ENCODE measurements around the gene GPR137B. TPM values are rescaled to one million over a fixed set of nuclear protein-coding genes. Genes with fewer than 3 reads are reported as not detected.
"Not testable (repeated sequence)": the region's sequence is repeated elsewhere in the genome, so short reads cannot be mapped to it uniquely, and the experiment has no call there.

GPR137B gene
- total RNA-seq, 1 experiment from 2014 or later = 5.3 TPM

- DNase-seq (ENCODE audit: low spot score) = no peak
These were observed 1.7 kb downstream of the GPR137B start for GRCh38 chr1:236144033-236144432.

GRCh38 chr1:236144446-236145150 lies 2.3 kb downstream of the GPR137B start:
- DNase-seq (ENCODE audit: low spot score) = no peak

GRCh38 chr1:236147068-236147467 lies 4.7 kb downstream of the GPR137B start:
- DNase-seq (ENCODE audit: low spot score) = no peak

GRCh38 chr1:236147521-236148469 lies 5.5 kb downstream of the GPR137B start:
- no peak for DNase-seq (ENCODE audit: low spot score)

- no peak for DNase-seq (ENCODE audit: low spot score)
These were observed 6.1 kb downstream of the GPR137B start for GRCh38 chr1:236148470-236148845.

GRCh38 chr1:236149003-236149595 lies 6.8 kb downstream of the GPR137B start:
- no peak for DNase-seq (ENCODE audit: low spot score)

GRCh38 chr1:236149696-236150228 lies 7.4 kb downstream of the GPR137B start:
- no peak for DNase-seq (ENCODE audit: low spot score)

- DNase-seq (ENCODE audit: low spot score) = no peak
These were observed 8.1 kb downstream of the GPR137B start for GRCh38 chr1:236150311-236150955.

GRCh38 chr1:236150986-236151385 lies 8.6 kb downstream of the GPR137B start:
- DNase-seq (ENCODE audit: low spot score) = no peak

GRCh38 chr1:236151739-236152424 lies 9.5 kb downstream of the GPR137B start:
- DNase-seq (ENCODE audit: low spot score) = no peak

GRCh38 chr1:236154126-236154525 lies 11.8 kb downstream of the GPR137B start:
- no peak for DNase-seq (ENCODE audit: low spot score)

- DNase-seq (ENCODE audit: low spot score) = no peak
These were observed 12.5 kb downstream of the GPR137B start for GRCh38 chr1:236154671-236155398.

GRCh38 chr1:236155399-236155767 lies 13.0 kb downstream of the GPR137B start:
- no peak for DNase-seq (ENCODE audit: low spot score)

GRCh38 chr1:236155841-236156503 lies 13.6 kb downstream of the GPR137B start:
- no peak for DNase-seq (ENCODE audit: low spot score)

GRCh38 chr1:236156512-236157208 lies 14.3 kb downstream of the GPR137B start:
- DNase-seq (ENCODE audit: low spot score) = no peak

GRCh38 chr1:236158072-236158471 lies 15.7 kb downstream of the GPR137B start:
- DNase-seq (ENCODE audit: low spot score) = not testable (repeated sequence)

GRCh38 chr1:236158719-236159118 lies 16.4 kb downstream of the GPR137B start:
- no peak for DNase-seq (ENCODE audit: low spot score)

- DNase-seq (ENCODE audit: low spot score) = no peak
These were observed 17.6 kb downstream of the GPR137B start for GRCh38 chr1:236159704-236160539.

Measured in HT-29 (cell line).